Pancreas (tissue), 10 donors: Measurements from ENCODE around the gene CPEB4. TPM values are rescaled to one million over a fixed set of nuclear protein-coding genes. Genes with fewer than 3 reads are reported as not detected.

Experiments used
- ATAC-seq, 4 donors: fragments of 200-7000 bp; cut with Tn5 transposase; one replicate each; pipeline versions ENCODE4 v1.8.0 to v1.9.1; 2020; ENCODE audit warnings: mild to moderate bottlenecking in 4 of 4, moderate library complexity in 4 of 4
- DNase-seq, 6 donors: peaks; one replicate each; pipeline ENCODE4 v3.0.0-alpha.2; 2020
- FAIRE-seq: peaks from 2 replicates; lab custom pipeline; 2012; peaks lifted over from hg19 to GRCh38; lab: Jason Lieb, UNC
- H3K27ac ChIP-seq, 4 donors: fragments of 200-600 bp; sonication (generic); 1 replicate in 3 of 4; 2 replicates in 1 of 4; pipeline versions ENCODE4 v1.5.0 to v1.8.0; 2020
- H3K27me3 ChIP-seq, 4 donors: fragments of 200-600 bp; one replicate each; pipeline ENCODE4 v1.8.0; 2021
- H3K36me3 ChIP-seq, 3 donors: fragments of 200-600 bp; sonication (generic) in 1 of 3; one replicate each; pipeline versions ENCODE4 v1.5.0 to v1.8.0; 2020 to 2021
- H3K4me1 ChIP-seq, 3 donors: fragments of 200-600 bp; one replicate each; pipeline ENCODE4 v1.8.0; 2021
- H3K4me3 ChIP-seq, 4 donors: fragments of 200-600 bp; sonication (generic) in 2 of 4; one replicate each; pipeline versions ENCODE4 v1.5.0 to v1.8.0; 2020 to 2021
- H3K9me3 ChIP-seq, 4 donors: fragments of 200-600 bp; one replicate each; pipeline ENCODE4 v1.8.0; 2021
- WGBS, 2 donors: extraction: QIAGEN DNeasy Blood & Tissue Kit; methylation state at CpG; one replicate each; pipeline ENCODE4 v1.1.7; 2013; 5-methylcytosine and 5-hydroxymethylcytosine counted together
- intact Hi-C, 3 donors: fragments of 100-400 bp; cut with DNase I; formaldehyde crosslinking; loops; one replicate each; pipeline versions ENCODE4 v1.11.1 to v1.14.2; 2022
- polyA plus RNA-seq, 2 donors: library from polyadenylated mRNA; stranded (reverse); fragments of 200-250 nt; gene quantifications; one replicate each; pipeline ENCODE4 v1.2.3, GENCODE V29; 2013
- total RNA-seq, 6 donors: library from RNA; stranded (reverse); fragmentation: NEBNext Ultra II Directional in 4 of 6; extraction: Animal tissue kit (Norgen Biotek cat#: 25700) in 4 of 6; gene quantifications; one replicate each; pipeline versions ENCODE4 v1.2.1 to v1.2.4, GENCODE V29; 2021 to 2023
- TF ChIP-seq, protein P1 (sequence below), 4 donors: fragments of 200-600 bp; sonication (generic) in 3 of 4; IDR thresholded peaks; one replicate each; pipeline versions ENCODE4 v1.5.0 to v1.8.0; 2021; ENCODE audit warnings: antibody characterized with exemption in 4 of 4
- donor health status: healthy with polysubstance abuse.
- donor health status: DM: no; HTN: no; CAD: no; lungs with moderate emphysema.
- donor health status: DM: no; HTN: no; CAD: no.
- donor health status: control.
- donor health status: control.
- donor health status: Bipolar disorder and iron deficiency.
- donor health status: DM: yes; HTN: yes; CAD: no.
- donor health status: DM: no; HTN: no; CAD: no.
- donor health status: DM: no; HTN: no; CAD: no.
- donor health status: DM: yes; HTN: yes; CAD: no.

The CPEB4 gene
- total and polyA plus RNA-seq, 8 donors, result 11.6 to 51.2 (median 26.2) TPM

- TF ChIP-seq, protein P1, sequence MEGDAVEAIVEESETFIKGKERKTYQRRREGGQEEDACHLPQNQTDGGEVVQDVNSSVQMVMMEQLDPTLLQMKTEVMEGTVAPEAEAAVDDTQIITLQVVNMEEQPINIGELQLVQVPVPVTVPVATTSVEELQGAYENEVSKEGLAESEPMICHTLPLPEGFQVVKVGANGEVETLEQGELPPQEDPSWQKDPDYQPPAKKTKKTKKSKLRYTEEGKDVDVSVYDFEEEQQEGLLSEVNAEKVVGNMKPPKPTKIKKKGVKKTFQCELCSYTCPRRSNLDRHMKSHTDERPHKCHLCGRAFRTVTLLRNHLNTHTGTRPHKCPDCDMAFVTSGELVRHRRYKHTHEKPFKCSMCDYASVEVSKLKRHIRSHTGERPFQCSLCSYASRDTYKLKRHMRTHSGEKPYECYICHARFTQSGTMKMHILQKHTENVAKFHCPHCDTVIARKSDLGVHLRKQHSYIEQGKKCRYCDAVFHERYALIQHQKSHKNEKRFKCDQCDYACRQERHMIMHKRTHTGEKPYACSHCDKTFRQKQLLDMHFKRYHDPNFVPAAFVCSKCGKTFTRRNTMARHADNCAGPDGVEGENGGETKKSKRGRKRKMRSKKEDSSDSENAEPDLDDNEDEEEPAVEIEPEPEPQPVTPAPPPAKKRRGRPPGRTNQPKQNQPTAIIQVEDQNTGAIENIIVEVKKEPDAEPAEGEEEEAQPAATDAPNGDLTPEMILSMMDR (IDR thresholded peaks at IDR 0.05), result no peak
- WGBS, 2 donors, result 86 to 87% methylated on average over 11 of the region's 11 CpGs
- H3K27me3 ChIP-seq, result no peaks in the 10 kb centered on the region
- no peak overlapping the region for H3K27ac ChIP-seq
- FAIRE-seq, result no peak
- H3K9me3 ChIP-seq, result no peaks in the 10 kb centered on the region
- peaks cover 2 to 21% (median 4%) of the 10 kb centered on the region in 3 donors for H3K4me1 ChIP-seq
- peak in 1 of 4 donors; percentile 32 for ATAC-seq
- no peaks in the 10 kb centered on the region for H3K36me3 ChIP-seq
- H3K4me3 ChIP-seq, result no peak overlapping the region
- intact Hi-C loops, result no loop called here
- no peak for DNase-seq
Measured at GRCh38 chr5:173855162-173855994, 32.8 kb upstream of the CPEB4 start.

DNA sequence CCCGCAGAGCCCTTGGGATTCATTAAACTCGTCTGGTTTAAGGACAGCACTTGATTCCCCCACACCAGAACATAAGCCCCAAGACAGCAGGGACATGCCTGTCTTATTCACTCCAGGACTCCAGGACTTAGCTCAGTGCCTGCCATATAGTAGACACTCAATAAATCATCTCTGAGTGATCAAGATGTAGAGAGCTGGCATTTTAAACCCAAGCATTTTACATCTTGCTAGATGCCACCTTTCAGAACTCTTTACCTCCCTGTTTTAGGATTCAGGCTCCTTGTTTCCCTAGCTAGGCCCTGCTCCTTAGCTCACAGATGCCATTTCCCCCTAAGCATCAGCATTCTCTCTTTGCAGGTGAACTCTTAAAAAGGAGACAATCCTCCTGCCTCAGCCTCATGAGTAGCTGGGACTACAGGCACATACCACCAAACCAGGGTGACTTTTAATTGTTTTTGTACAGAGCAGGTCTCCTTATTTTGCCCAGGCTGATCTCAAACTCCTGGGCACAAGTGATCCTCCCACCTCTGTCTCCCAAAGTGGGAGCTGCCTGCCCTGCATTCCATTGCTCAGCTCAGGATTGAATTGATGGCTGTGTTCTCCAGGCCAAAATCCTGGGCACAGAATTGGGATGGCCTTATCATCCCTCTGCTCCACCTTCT is 32.0 kb upstream of the CPEB4 start:
- TF ChIP-seq, protein P1 (IDR thresholded peaks at IDR 0.05), result no peak
- ATAC-seq, result no peak
- H3K9me3 ChIP-seq, result no peaks in the 10 kb centered on the region
- no peak overlapping the region for H3K27ac ChIP-seq
- no peaks in the 10 kb centered on the region for H3K36me3 ChIP-seq
- H3K4me1 ChIP-seq, result peaks cover 7 to 25% (median 9%) of the 10 kb centered on the region in 3 donors
- no peak for DNase-seq
- 86 to 88% methylated on average over 2 of the region's 2 CpGs for WGBS, 2 donors
- no peak overlapping the region for H3K4me3 ChIP-seq
- FAIRE-seq, result no peak
- H3K27me3 ChIP-seq, result no peaks in the 10 kb centered on the region
- intact Hi-C loops, result no loop called here

DNA sequence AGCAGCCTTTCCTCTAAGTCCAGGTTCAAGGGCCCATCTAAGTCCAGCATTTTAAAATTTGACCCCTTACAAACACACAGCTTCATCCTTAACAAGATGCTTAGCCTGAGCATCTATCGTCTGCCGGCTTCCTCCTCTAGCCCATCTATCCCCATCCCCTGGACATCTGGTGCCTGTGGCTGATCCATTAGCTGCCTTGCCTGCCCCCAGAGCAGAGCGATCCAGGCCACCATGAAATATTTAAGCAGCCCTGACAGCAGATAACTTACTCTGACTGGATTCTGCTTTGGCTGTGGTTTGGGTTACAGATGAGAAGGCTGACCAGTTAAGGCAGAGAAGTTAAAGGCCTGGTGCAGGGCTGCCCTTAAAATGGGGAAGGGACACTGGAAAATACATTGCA is 30.9 kb upstream of the CPEB4 start:
- TF ChIP-seq, protein P1 (IDR thresholded peaks at IDR 0.05), result no peak
- ATAC-seq, result no peak
- FAIRE-seq, result no peak
- H3K4me1 ChIP-seq, result peaks cover 9 to 34% (median 13%) of the 10 kb centered on the region in 3 donors
- no peak for DNase-seq
- no peaks in the 10 kb centered on the region for H3K9me3 ChIP-seq
- intact Hi-C loops, result no loop called here
- no peak overlapping the region for H3K27ac ChIP-seq
- H3K4me3 ChIP-seq, result no peak overlapping the region
- H3K36me3 ChIP-seq, result no peaks in the 10 kb centered on the region
- 95 to 97% methylated on average over 3 of the region's 3 CpGs for WGBS, 2 donors
- no peaks in the 10 kb centered on the region for H3K27me3 ChIP-seq

DNA sequence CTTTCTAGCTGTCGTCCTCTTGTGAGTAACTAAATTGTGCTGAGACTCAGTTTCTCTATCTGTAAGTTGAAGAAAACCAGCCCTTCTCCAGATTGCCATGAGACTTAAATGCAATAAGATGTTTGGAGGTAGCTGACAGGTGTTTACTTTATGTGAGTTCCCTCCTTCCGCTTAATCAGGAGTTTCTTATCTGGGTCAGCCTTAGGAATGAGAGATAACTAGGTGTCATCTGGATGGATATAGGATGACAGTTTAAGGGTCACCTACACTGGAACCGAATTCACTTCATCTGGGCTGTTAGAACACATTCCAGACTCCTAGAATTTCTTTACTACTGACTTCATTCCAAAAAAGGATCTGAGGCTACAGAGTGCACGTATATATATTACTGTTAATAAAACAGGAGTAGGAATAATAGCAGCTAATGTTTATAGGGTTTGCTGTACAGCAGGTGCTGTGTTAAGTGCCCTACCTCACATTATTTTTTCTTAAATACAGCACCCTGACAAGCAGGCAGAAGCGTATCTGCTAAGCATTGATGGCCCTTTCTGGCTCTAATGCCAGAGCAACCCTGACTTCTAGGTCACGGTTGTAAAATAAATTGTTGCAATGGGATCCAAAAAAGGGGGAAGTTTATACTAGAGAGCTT is 30.0 kb upstream of the CPEB4 start:
- no peak overlapping the region for H3K4me3 ChIP-seq
- intact Hi-C loops, result no loop called here
- no peak for ATAC-seq
- H3K27ac ChIP-seq, result no peak overlapping the region
- H3K27me3 ChIP-seq, result no peaks in the 10 kb centered on the region
- no peaks in the 10 kb centered on the region for H3K36me3 ChIP-seq
- H3K4me1 ChIP-seq, result peaks cover 9 to 36% (median 13%) of the 10 kb centered on the region in 3 donors
- no peaks in the 10 kb centered on the region for H3K9me3 ChIP-seq
- TF ChIP-seq, protein P1 (IDR thresholded peaks at IDR 0.05), result no peak
- no peak for DNase-seq
- 69 to 77% methylated on average over 6 of the region's 6 CpGs for WGBS, 2 donors
- FAIRE-seq, result no peak
